Type B pancreatic cell (in vitro differentiated cells): ENCODE data around the gene ERCC2. TPM values are rescaled to one million over a fixed set of nuclear protein-coding genes. Genes with fewer than 3 reads are reported as not detected.

ENCODE experiments used
- DNase-seq: peaks from one replicate; pipeline ENCODE4 v3.0.0; 2021; ENCODE audit warnings: mixed read lengths; ENCODE audit not compliant: unreplicated experiment; ENCODE audit errors: extremely low spot score
- H3K27ac Mint-ChIP-seq: 2 replicates; pipeline ENCODE4 v1.8.0; 2021; ENCODE audit warnings: mild to moderate bottlenecking, mixed read lengths
- H3K27me3 Mint-ChIP-seq: 2 replicates; pipeline ENCODE4 v1.8.0; 2021; ENCODE audit warnings: mixed read lengths
- H3K36me3 Mint-ChIP-seq: 2 replicates; pipeline ENCODE4 v1.8.0; 2021; ENCODE audit warnings: mixed read lengths
- H3K4me1 Mint-ChIP-seq: one replicate; pipeline ENCODE4 v1.8.0; 2021; ENCODE audit warnings: mixed read lengths; ENCODE audit not compliant: unreplicated experiment
- H3K4me3 Mint-ChIP-seq: 2 replicates; pipeline ENCODE4 v1.8.0; 2021; ENCODE audit warnings: mild to moderate bottlenecking, mixed read lengths
- H3K9me3 Mint-ChIP-seq: 2 replicates; pipeline ENCODE4 v1.8.0; 2021; ENCODE audit warnings: mixed read lengths
- CTCF ChIP-seq: fragments of 200-600 bp; sonication (generic); conservative IDR thresholded peaks from 2 replicates; pipeline ENCODE4 v1.5.0; 2021; ENCODE audit warnings: antibody characterized with exemption, mild to moderate bottlenecking
- total RNA-seq: library from RNA; stranded (reverse); gene quantifications from 2 replicates; pipeline ENCODE4 v1.2.1, GENCODE V29; 2021; ENCODE audit warnings: low replicate concordance

ERCC2 gene
- total RNA-seq, 1 donor from 2014 or later = 55.8 TPM

DNA sequence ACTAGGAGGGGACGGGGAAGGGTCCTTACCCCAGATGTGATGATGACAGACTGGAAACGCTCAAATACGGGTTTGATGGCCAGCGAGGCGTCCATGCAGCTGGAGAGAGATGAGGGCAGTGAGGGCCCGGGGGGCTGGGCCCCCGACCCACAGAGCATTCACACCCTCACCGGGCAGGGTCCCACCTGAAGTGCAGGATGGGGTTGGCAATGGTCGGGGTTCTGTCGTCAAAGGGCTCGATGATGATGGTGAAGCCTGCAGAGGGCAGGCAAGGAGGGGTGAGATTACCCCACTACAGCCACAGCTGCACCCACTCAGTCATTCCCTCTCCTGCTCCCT lies 13.0 kb downstream of the ERCC2 start:
- Mint-ChIP-seq H3K27ac (no peak overlapping the region), H3K4me3 (no peak overlapping the region), H3K36me3 (peaks cover 8% of the 10 kb centered on the region), H3K27me3 (no peaks in the 10 kb centered on the region), H3K9me3 (no peaks in the 10 kb centered on the region), H3K4me1 (no peaks in the 10 kb centered on the region)
- TF ChIP-seq CTCF = no peak
- no peak for DNase-seq

- Mint-ChIP-seq H3K9me3 (no peaks in the 10 kb centered on the region), H3K4me3 (no peak overlapping the region), H3K27ac (no peak overlapping the region), H3K27me3 (no peaks in the 10 kb centered on the region), H3K4me1 (no peaks in the 10 kb centered on the region), H3K36me3 (peaks cover 8% of the 10 kb centered on the region)
- no peak for TF ChIP-seq CTCF
- DNase-seq = no peak
These were observed 13.5 kb downstream of the ERCC2 start for GRCh38 chr19:45356760-45357444.

DNA sequence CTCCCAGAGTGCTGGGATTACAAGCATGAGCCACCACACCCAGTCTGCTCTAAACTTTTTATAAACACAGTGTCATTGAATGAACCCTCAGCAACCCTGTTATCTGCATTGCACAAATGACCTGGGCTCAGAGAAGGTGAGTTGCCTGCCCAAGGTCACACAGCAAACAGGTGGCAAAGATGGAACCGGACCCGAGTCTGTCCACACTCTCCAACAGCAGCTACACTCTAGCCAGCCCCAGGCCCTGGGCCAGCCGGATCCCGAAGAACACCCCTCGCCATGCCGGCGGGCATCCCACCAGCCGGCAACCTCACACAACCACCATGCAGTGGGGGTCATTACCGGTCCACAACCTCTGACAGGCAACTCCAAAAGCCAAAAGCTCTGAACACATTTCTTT lies 14.5 kb downstream of the ERCC2 start:
- no peaks in the 10 kb centered on the region for H3K4me1 Mint-ChIP-seq
- peaks cover 5% of the 10 kb centered on the region for H3K36me3 Mint-ChIP-seq
- DNase-seq = no peak
- H3K27me3 Mint-ChIP-seq = no peaks in the 10 kb centered on the region
- no peak overlapping the region for H3K27ac Mint-ChIP-seq
- no peak overlapping the region for H3K4me3 Mint-ChIP-seq
- TF ChIP-seq CTCF = no peak
- H3K9me3 Mint-ChIP-seq = no peaks in the 10 kb centered on the region

DNA sequence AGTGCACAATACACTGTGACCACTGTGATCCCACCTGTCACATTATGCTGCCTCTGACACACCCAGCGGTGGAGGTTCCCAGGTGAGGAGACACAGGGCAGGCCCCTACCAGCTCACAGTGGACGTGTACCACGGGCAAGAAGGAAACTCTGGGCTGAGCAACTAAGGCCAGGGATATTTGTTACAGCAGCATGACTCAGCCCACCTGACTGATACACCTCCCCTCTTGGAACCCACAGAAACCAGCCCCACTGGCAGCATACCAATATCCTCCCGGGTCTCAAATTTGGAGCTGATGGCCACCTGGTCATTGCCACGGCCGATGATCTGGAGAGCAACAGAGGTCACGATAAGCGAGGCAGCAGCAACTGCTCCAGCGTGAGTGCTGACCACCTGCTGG lies 15.0 kb downstream of the ERCC2 start:
- no peak for DNase-seq
- Mint-ChIP-seq H3K27me3 (no peaks in the 10 kb centered on the region), H3K4me3 (no peak overlapping the region), H3K9me3 (no peaks in the 10 kb centered on the region), H3K27ac (no peak overlapping the region), H3K4me1 (no peaks in the 10 kb centered on the region), H3K36me3 (peaks cover 7% of the 10 kb centered on the region)
- no peak for TF ChIP-seq CTCF

DNA sequence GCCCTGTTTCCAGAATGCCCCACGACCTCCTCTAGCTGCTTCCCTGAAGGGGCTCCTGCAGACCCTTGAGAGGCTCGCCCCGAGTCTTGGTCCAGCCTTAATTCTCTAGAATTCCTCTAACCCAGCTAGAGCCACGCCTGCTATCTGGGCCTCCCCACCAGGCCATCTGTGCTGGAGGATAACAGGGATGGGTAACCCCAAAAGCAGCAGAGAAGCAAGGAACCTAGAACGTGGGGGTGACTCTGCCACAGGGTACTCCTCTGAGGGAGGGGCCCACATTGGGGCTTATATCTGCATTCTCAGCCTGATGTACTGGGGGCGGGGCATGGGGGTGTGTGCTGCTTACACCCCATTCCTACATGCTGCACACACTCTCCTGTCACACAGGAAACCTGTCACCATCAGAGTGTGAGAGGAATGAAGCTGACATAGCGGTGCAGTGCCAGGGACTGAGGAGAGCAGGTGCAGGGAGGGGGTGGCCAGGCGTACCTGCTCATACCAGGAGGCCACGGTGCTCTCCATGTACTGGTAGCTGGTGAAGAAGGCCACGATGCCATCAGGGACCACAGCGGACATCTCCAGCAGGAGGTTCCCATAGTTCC lies 16.0 kb downstream of the ERCC2 start:
- no peak for DNase-seq
- no peaks in the 10 kb centered on the region for H3K9me3 Mint-ChIP-seq
- TF ChIP-seq CTCF = no peak
- peaks cover 7% of the 10 kb centered on the region for H3K36me3 Mint-ChIP-seq
- no peaks in the 10 kb centered on the region for H3K4me1 Mint-ChIP-seq
- H3K27me3 Mint-ChIP-seq = no peaks in the 10 kb centered on the region
- no peak overlapping the region for H3K27ac Mint-ChIP-seq
- H3K4me3 Mint-ChIP-seq = no peak overlapping the region
